IPS-NIHi7 (cell line): Measurements from ENCODE around the gene DPM2.

Experiments
- DNase-seq: peaks from one replicate; pipeline ENCODE4 v3.0.0; 2012; ENCODE audit warnings: mixed read lengths; ENCODE audit errors: extremely low spot score

The DPM2 gene

GRCh38 chr9:127918183-127919107 lies 19.2 kb downstream of the DPM2 start:
- DNase-seq = no peak

- DNase-seq = no peak
Measured at GRCh38 chr9:127917603-127918002, 20.1 kb downstream of the DPM2 start.

GRCh38 chr9:127916720-127917581 lies 20.7 kb downstream of the DPM2 start, which contains the start of gene ST6GALNAC4:
ST6GALNAC4 (minus strand) TSS chr9:127917041; CDS start chr9:127916419, 622 bp downstream.
- DNase-seq = peak; percentile 99

GRCh38 chr9:127915801-127916719 lies 21.6 kb downstream of the DPM2 start:
- no peak for DNase-seq

GRCh38 chr9:127915325-127915752 lies 22.3 kb downstream of the DPM2 start:
- DNase-seq = no peak

- no peak for DNase-seq
Measured at GRCh38 chr9:127913682-127914081, 24.0 kb downstream of the DPM2 start.

- DNase-seq = no peak
Measured at GRCh38 chr9:127912882-127913281, 24.8 kb downstream of the DPM2 start.

GRCh38 chr9:127912296-127912695 lies 25.4 kb downstream of the DPM2 start:
- no peak for DNase-seq

- no peak for DNase-seq
Measured at GRCh38 chr9:127910613-127911205, 26.9 kb downstream of the DPM2 start.

- no peak for DNase-seq
Measured at GRCh38 chr9:127909839-127910273, 27.8 kb downstream of the DPM2 start.

GRCh38 chr9:127908660-127908926 lies 29.1 kb downstream of the DPM2 start:
- no peak for DNase-seq

GRCh38 chr9:127907867-127908659 lies 29.6 kb downstream of the DPM2 start:
- DNase-seq = no peak

GRCh38 chr9:127905788-127906191 lies 31.9 kb downstream of the DPM2 start:
- no peak for DNase-seq

GRCh38 chr9:127905004-127905728 lies 32.5 kb downstream of the DPM2 start:
- no peak for DNase-seq

GRCh38 chr9:127904561-127905003 lies 33.1 kb downstream of the DPM2 start:
- no peak for DNase-seq

GRCh38 chr9:127903557-127904475 lies 33.8 kb downstream of the DPM2 start:
- peak; percentile 76 for DNase-seq

- peak; percentile 87 for DNase-seq
Measured at GRCh38 chr9:127899128-127899943, 38.3 kb downstream of the DPM2 start, which contains the start of gene ST6GALNAC6. ST6GALNAC6 (minus strand) TSS chr9:127899603; CDS start chr9:127897981, 1,622 bp downstream.
